GM23248 (cell line): ENCODE measurements around the gene EXOC2.

Experiments used
- EZH2 ChIP-seq: fragments of 200-600 bp; sonication (generic); IDR thresholded peaks from 2 replicates; pipeline ENCODE4 v1.6.1; 2018; ENCODE audit warnings: antibody characterized with exemption, mild to moderate bottlenecking; ENCODE audit not compliant: insufficient read depth, poor library complexity, severe bottlenecking
- EZH2phosphoT487 ChIP-seq: fragments of 200-600 bp; sonication (generic); IDR thresholded peaks from 2 replicates; pipeline ENCODE4 v1.6.1; 2018; ENCODE audit warnings: antibody characterized with exemption, moderate library complexity, mild to moderate bottlenecking, low read depth; ENCODE audit not compliant: insufficient read depth

DNA sequence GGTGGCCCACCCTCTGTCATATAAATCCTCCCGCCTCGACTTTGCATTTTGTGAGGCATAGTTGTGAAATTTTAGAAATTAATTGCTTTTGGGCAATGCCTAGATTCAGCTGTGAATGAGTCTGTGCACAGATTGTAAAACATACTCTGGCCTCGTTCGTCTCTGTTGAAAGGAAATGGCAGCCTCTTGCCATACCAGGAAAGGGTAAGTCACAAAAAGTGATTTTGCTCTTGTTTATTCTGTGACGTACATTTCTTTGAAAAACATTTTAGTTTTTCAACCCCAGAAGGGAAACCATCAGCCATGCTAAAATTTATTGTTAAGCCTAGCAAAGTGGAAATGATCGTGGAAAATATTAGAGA, 15.3 kb upstream of the EXOC2 start:
- no peak for TF ChIP-seq EZH2
- TF ChIP-seq EZH2phosphoT487, result no peak
